ENCODE data around the gene PHC1. TPM values are rescaled to one million over a fixed set of nuclear protein-coding genes. Genes with fewer than 3 reads are reported as not detected.

PHC1 gene
- total RNA-seq, 1 donor from 2014 or later, result 12.1 TPM

GRCh38 chr12:8948701-8949341 is 34.5 kb downstream of the PHC1 start:
- intact Hi-C loops (cut with micrococcal nuclease), result loop anchor here (1.0 to 5.0 kb wide), 2 partner anchors 35 to 267 kb away; partner anchors contain the start of gene PHC1

DNA sequence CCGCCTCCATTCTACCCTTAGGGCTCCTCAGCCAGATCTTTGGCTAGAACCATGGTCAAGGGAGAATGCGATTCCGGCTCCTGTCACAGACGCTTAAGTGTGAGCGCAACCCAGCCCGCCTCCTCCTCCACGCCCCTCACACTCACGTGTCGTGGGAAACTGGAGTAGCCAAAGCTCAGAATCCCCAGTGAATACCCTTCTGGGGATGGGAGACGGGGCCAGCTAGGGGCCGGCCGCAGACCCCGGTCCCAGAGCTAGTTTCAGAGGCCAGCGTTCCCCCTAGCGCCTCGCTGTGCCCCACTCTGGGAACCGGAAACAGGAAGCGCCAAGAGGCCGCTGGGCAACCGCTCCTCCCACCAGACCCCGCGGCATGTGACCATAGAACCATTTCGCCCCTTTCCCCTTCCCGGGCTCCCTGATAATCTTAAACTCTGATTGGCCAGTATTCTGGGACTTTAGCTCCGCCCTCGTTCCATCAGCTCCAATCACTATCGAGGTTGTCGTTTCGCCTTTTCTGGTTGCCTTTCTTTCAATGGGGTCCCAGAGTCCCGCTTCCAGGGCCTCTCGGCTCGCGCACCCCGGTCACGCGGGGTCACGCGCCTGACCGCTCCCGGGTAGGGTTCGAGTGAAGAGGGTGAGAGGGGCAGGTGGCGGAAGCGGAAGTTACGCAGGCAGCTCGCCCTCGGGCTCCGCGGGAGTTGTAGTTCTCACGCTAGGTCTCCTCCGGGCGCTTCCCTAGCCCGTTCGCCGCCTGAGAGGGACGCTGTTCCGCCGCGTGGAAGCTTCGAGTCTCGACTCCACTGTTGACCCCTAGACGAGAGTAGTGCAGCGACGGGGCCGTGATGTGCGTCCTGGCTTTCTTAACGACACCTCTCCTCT is 35.3 kb downstream of the PHC1 start, which contains the start of gene M6PR:
Gene M6PR (minus strand): TSS at position 304 of the 879 bp plus-strand sequence. CDS start 3,241 bp downstream, outside the sequence.
- intact Hi-C loops (cut with micrococcal nuclease), result loop anchor here (1.0 to 10.0 kb wide), 11 partner anchors 35 to 918 kb away; partner anchors contain the start of genes CLEC2B, NECAP1, PHC1 and RIMKLB

- intact Hi-C loops (cut with micrococcal nuclease), result loop anchor here (1.0 to 10.0 kb wide), 9 partner anchors 37 to 917 kb away; partner anchors contain the start of genes CLEC2B, NECAP1 and RIMKLB
Measured at GRCh38 chr12:8950221-8950527, 35.9 kb downstream of the PHC1 start.

DNA sequence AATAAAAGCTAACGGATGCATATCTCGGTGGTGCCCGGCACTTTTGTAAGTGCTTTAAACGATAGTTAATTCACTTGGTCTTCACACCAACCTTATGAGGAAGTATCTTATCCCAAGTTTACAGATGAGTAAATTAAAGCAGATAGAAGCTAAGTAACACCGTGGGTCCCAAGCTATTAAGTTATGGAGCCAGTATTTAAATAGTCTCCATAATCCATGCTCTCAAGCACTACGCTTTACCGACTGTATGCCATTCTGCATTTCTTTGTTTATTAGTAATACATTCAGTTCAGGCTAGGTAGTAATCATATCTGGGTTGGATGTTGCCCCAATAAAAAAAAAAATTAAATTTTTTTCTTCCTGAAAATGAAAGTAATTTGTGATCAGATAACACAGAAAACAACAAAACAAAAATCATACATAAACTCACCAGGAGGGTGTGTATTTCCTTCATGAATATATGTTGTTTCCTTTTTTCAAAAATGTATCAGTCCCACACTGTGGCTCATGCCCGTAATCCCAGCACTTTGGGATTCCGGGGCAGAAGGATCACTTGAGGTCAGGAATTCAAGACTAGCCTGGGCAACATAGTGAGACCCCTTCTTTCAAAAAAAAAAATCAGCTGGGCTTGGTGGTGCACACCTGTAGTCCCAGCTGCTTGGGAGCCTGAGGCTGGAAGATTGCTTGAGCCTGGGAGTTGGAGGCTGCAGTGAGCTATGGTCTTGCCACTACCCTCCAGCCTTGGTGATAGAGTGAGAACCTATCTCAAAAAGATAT is 36.6 kb downstream of the PHC1 start:
- intact Hi-C loops (cut with micrococcal nuclease), result loop anchor here (1.0 to 10.0 kb wide), 10 partner anchors 36 to 916 kb away; partner anchors contain the start of genes CLEC2B, NECAP1 and RIMKLB

DNA sequence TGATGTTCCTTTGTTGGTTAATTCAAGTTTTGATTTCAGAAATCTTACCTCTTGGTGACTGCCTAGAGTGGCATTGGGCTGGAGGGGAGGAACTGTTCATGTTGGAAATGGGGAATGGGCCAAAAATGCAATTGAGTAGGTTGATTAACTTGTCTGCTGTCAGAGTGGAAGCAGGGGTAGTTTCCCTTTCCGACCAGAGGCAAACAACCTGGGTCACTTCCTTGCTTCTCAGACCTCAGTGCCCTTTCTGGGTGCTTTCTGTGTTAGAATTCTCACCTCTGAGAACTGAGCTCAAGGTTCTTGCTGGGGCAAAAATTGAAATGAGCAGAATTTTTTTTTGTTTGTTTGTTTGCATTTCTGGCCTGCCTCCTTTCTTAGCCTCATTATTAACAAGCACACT is 37.4 kb downstream of the PHC1 start:
- intact Hi-C loops (cut with micrococcal nuclease), result loop anchor here (1.0 to 10.0 kb wide), 5 partner anchors 35 to 916 kb away; partner anchors contain the start of genes CLEC2B and RIMKLB

- intact Hi-C loops (cut with micrococcal nuclease), result loop anchor here (5.0 to 10.0 kb wide), 3 partner anchors 257 to 913 kb away; partner anchors contain the start of genes CLEC2B and RIMKLB
Measured at GRCh38 chr12:8953773-8954402, 39.6 kb downstream of the PHC1 start.

DNA sequence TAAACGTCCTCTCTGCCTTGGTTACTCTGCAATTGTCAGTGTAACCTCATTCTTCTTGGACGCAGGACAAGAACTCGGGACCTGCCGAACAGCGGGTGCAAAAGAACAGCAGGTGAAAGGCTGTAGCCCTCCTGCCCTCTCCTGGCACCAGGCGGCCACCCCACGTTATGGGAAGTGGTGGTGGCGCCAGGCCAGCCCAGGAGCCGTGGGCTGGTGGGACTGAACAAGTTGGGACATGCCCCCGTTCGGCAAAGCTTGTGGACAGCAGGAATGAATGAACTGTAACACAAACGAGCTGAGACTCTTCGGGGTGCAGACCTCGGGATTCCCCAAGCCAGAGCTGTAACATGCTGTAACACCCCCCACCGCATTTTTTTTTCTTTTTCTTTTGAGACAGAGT is 41.8 kb downstream of the PHC1 start:
- intact Hi-C loops (cut with micrococcal nuclease), result loop anchor here (10.0 kb wide), 1 partner anchor 729 kb away; no protein-coding TSS in a partner anchor

- intact Hi-C loops (cut with micrococcal nuclease), result loop anchor here (10.0 kb wide), 1 partner anchor 728 kb away; no protein-coding TSS in a partner anchor
Measured at GRCh38 chr12:8956772-8957171, 42.5 kb downstream of the PHC1 start.

- intact Hi-C loops (cut with micrococcal nuclease), result loop anchor here (10.0 kb wide), 1 partner anchor 727 kb away; no protein-coding TSS in a partner anchor
Measured at GRCh38 chr12:8957561-8957960, 43.3 kb downstream of the PHC1 start.

DNA sequence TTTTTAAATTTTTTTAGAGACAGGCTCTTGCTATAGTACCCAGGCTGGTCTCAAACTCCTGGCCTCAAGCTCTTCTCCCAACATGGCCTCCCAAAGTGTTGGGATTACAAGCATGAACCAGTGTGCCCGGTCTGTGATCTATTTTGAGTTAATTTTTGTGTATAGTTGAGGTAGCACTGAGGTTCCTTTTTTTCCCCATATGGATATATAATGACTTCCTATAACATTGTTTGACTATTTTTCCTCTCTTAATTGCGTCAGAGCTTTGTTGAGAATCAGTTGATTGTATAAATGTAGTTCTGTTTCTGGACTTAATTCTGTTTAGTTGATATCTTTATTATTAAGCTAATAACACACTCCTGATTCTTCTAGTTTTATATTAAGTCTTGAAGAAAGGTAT is 43.8 kb downstream of the PHC1 start:
- intact Hi-C loops (cut with micrococcal nuclease), result loop anchor here (10.0 kb wide), 1 partner anchor 727 kb away; no protein-coding TSS in a partner anchor

DNA sequence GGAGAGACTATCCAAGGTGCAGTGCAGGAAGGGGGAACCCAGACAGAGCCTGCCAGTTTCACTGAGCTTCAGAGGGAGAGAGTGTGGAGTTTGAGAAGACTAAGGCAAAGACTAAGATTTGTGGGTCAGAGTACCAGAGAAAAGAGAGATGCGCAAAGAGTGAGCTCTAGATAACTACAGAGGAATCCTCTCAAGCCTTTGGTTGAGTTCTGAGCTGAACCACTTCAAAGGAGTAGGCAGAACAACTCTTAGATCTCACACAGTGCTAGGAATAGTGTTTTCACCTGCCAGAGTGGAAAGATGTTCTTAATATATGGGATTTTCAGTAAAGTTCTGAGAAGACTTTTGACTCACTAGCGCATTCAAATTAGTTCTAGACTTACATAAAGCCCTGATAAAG is 45.9 kb downstream of the PHC1 start:
- intact Hi-C loops (cut with micrococcal nuclease), result no loop called here

DNA sequence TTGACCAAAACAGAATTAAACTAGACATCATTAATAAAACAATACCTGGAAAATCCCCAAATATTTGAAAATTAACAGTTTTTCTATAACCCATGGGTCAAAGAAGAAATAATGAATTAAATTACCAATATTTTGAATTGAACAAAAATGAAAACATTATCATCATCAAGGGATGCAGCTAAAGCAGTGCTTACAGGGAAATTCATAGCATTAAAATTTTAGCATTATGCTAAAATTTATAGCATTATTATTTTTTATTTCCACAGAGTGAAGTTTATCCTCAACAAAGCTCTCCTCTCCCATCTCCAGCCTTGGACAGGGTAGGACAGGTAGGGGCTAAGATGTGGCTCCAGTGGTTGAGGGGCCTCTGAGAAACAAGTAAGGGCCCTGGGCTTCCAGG is 54.5 kb downstream of the PHC1 start:
- intact Hi-C loops (cut with micrococcal nuclease), result no loop called here

DNA sequence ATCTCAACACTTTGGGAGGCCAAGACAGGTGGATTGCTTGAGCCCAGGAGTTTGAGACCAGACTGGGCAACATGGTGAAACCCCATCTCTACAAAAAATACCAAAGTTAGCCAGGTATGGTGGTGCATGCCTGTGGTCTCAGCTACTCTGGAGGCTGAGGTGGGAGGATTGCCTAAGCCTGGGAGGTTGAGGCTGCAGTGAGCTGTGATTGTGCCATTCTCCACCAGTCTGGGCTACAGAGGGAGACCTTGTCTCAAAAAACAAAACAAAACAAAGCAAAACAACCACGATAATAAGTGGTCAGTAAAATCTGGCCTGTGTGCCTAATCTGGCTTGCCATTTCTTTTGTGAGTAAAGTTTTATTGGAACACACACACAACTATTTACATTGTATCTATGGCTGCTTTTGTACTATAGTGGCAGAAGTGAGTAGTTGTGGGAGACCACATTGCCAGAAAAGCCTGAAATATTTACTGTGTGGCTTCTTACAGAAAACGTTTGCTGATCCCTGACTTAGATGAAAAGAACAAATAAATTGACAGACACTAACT is 55.6 kb downstream of the PHC1 start:
- intact Hi-C loops (cut with micrococcal nuclease), result no loop called here

DNA sequence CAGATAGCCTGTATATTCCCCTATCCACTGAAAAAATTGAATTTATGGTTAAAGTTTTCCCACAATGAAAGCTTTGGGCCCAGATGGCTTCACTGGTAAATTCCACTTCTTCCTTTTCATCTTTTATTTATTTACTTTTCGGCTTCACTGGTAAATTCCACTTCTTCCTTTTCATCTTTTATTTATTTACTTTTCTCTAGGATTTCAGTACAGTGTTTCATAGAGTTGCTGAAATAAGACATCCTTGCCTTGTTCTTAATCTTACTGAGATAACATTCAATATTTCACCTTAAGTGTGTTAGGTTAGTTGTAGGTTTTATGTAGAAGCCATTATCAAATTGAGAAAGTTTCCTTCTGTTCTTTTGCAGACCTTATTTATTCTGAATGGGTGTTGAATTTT is 56.1 kb downstream of the PHC1 start:
- intact Hi-C loops (cut with micrococcal nuclease), result no loop called here

- intact Hi-C loops (cut with micrococcal nuclease), result no loop called here
Measured at GRCh38 chr12:8980137-8980536, 65.8 kb downstream of the PHC1 start.

DNA sequence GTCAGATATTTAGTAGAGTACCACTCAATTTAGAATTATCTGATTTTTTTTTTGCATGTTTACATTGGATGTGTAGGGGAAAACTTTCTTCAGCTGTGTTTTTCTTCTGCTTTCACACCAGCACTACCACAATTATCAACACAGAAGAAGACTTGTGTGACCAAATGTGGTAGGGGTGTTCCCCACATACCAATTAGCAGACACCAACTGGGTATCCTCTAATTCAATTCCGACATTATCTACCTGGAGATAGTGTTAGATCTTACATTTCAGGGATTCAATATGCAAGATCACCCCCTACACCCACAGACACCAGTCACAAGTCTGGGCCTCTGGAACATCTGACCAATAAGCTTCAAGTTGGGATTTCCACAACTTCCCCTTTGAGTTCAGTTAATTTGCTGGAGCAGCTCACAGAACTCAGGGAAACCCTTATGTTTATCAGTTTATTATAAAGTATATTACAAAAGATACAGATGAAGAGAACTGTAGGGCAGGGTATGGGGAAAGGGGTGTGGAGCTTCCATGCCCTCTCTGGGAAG is 71.0 kb downstream of the PHC1 start:
- intact Hi-C loops (cut with micrococcal nuclease), result no loop called here

- intact Hi-C loops (cut with micrococcal nuclease), result loop anchor here (2.0 kb wide), 1 partner anchor 36 kb away; no protein-coding TSS in a partner anchor
Measured at GRCh38 chr12:8987163-8987562, 72.9 kb downstream of the PHC1 start.

- intact Hi-C loops (cut with micrococcal nuclease), result loop anchor here (2.0 kb wide), 2 partner anchors 37 kb away; no protein-coding TSS in a partner anchor
Measured at GRCh38 chr12:8987685-8988084, 73.4 kb downstream of the PHC1 start.

GRCh38 chr12:8989413-8989812 is 75.1 kb downstream of the PHC1 start, which contains the start of gene KLRG1:
TSS of gene KLRG1 (plus strand) at chr12:8989546. CDS start at chr12:8989636, 90 bp downstream.
- intact Hi-C loops (cut with micrococcal nuclease), result loop anchor here (2.0 kb wide), 1 partner anchor 35 kb away; no protein-coding TSS in a partner anchor

Data from T-helper 1 cell treated with Interleukin-12 subunit alpha and Interleukin-12 subunit beta and Interleukin-4 antibody, amounts not matched to agents 30 ng/mL and 1 ng/mL, for 36 hours (primary cell).